Aorta (tissue), 5 donors: ENCODE data around the gene CACNA1D. TPM values are rescaled to one million over a fixed set of nuclear protein-coding genes. Genes with fewer than 3 reads are reported as not detected.
"Not testable (repeated sequence)": the region's sequence is repeated elsewhere in the genome, so short reads cannot be mapped to it uniquely, and the experiment has no call there.

Experiments used
- ATAC-seq: fragments of 200-7000 bp; cut with Tn5 transposase; one replicate; pipeline ENCODE4 v1.9.1; 2022; ENCODE audit warnings: moderate library complexity; ENCODE audit not compliant: low FRiP score
- DNase-seq, 2 donors: peaks; one replicate each; pipeline ENCODE4 v3.0.0-alpha.2; 2020
- H3K27ac ChIP-seq, 2 donors: one replicate each; pipeline ENCODE4 v1.5.1; 2013; ENCODE audit warnings: low read length in 2 of 2, mild to moderate bottlenecking in 2 of 2, moderate library complexity in 2 of 2, control low read depth in 1 of 2, inconsistent platforms in 1 of 2, low read depth in 1 of 2
- H3K27me3 ChIP-seq, 2 donors: one replicate each; pipeline ENCODE4 v1.6.1; 2013; ENCODE audit warnings: control low read depth in 1 of 2, low read length in 1 of 2, mild to moderate bottlenecking in 1 of 2, moderate library complexity in 1 of 2; ENCODE audit not compliant: insufficient read depth in 2 of 2, control insufficient read depth in 1 of 2
- H3K36me3 ChIP-seq, 2 donors: one replicate each; pipeline ENCODE4 v1.6.1; 2013; ENCODE audit warnings: control low read depth in 1 of 2, low read length in 1 of 2, mild to moderate bottlenecking in 1 of 2; ENCODE audit not compliant: insufficient read depth in 2 of 2, control insufficient read depth in 1 of 2
- H3K4me1 ChIP-seq, 2 donors: one replicate each; pipeline ENCODE4 v1.6.1; 2013; ENCODE audit warnings: low read length in 2 of 2, control low read depth in 1 of 2, mild to moderate bottlenecking in 1 of 2, moderate library complexity in 1 of 2; ENCODE audit not compliant: insufficient read depth in 2 of 2, control insufficient read depth in 1 of 2
- H3K4me3 ChIP-seq, 2 donors: one replicate each; pipeline ENCODE4 v1.5.1; 2013; ENCODE audit warnings: low read length in 2 of 2, control low read depth in 1 of 2, mild to moderate bottlenecking in 1 of 2
- H3K9me3 ChIP-seq: one replicate; pipeline ENCODE4 v1.6.1; 2013; ENCODE audit warnings: mild to moderate bottlenecking, low read length; ENCODE audit not compliant: control insufficient read depth
- WGBS, 2 donors: extraction: QIAGEN DNeasy Blood & Tissue Kit; methylation state at CpG; one replicate each; pipeline ENCODE4 v1.1.7; 2013; 5-methylcytosine and 5-hydroxymethylcytosine counted together
- intact Hi-C, 2 donors: fragments of 100-400 bp; cut with DNase I; formaldehyde crosslinking; loops; one replicate each; pipeline versions ENCODE4 v1.14.2 to v1.15.0; 2022
- polyA plus RNA-seq, 2 donors: library from polyadenylated mRNA; stranded (reverse); fragments of 200-250 nt; gene quantifications; one replicate each; pipeline ENCODE4 v1.2.3, GENCODE V29; 2013
- total RNA-seq, 2 donors: library from RNA; stranded (reverse); fragmentation: NEBNext Ultra II Directional; extraction: Animal tissue kit (Norgen Biotek cat#: 25700); gene quantifications; one replicate each; pipeline ENCODE4 v1.2.1, GENCODE V29; 2021
- donor health status: healthy with polysubstance abuse.
- donor health status: Bipolar disorder and iron deficiency.
- donor health status: DM: no; HTN: no; CAD: no.
- donor health status: DM: no; HTN: no; CAD: no.
- donor health status: DM: yes; HTN: yes; CAD: no.

CACNA1D gene
- total and polyA plus RNA-seq, 4 donors: 0.25 to 7.4 (median 0.78) TPM; not detected in 1

- no peak overlapping the region for H3K4me3 ChIP-seq
- no peak for DNase-seq
- no peak overlapping the region for H3K27ac ChIP-seq
- no peak for ATAC-seq
- intact Hi-C loops: no loop called here
- H3K4me1 ChIP-seq: no peaks in the 10 kb centered on the region
- H3K9me3 ChIP-seq: no peaks in the 10 kb centered on the region
- H3K36me3 ChIP-seq: no peaks in the 10 kb centered on the region
- no peaks in the 10 kb centered on the region for H3K27me3 ChIP-seq
- 42 to 54% methylated on average over 10 of the region's 10 CpGs for whole genome bisulfite sequencing, 2 donors
Measured at GRCh38 chr3:53628536-53629401, 134.4 kb downstream of the CACNA1D start.

- ATAC-seq (no peak), DNase-seq (no peak)
- H3K4me3 ChIP-seq: no peak overlapping the region
- no peak overlapping the region for H3K27ac ChIP-seq
- WGBS, 2 donors: 58 to 77% methylated on average over 2 of the region's 2 CpGs
- H3K4me1 ChIP-seq: no peaks in the 10 kb centered on the region
- H3K36me3 ChIP-seq: no peaks in the 10 kb centered on the region
- H3K9me3 ChIP-seq: no peaks in the 10 kb centered on the region
- intact Hi-C loops: no loop called here
- no peaks in the 10 kb centered on the region for H3K27me3 ChIP-seq
Measured at GRCh38 chr3:53629402-53629723, 135.0 kb downstream of the CACNA1D start.

- H3K4me3 ChIP-seq: no peak overlapping the region
- intact Hi-C loops: no loop called here
- no peaks in the 10 kb centered on the region for H3K27me3 ChIP-seq
- 51 to 59% methylated on average over 3 of the region's 3 CpGs for WGBS, 2 donors
- no peaks in the 10 kb centered on the region for H3K36me3 ChIP-seq
- H3K9me3 ChIP-seq: no peaks in the 10 kb centered on the region
- H3K4me1 ChIP-seq: no peaks in the 10 kb centered on the region
- ATAC-seq (no peak), DNase-seq (no peak)
- H3K27ac ChIP-seq: no peak overlapping the region
Measured at GRCh38 chr3:53630547-53630946, 136.1 kb downstream of the CACNA1D start.

- Histone ChIP-seq H3K36me3 (no peaks in the 10 kb centered on the region), H3K27me3 (no peaks in the 10 kb centered on the region), H3K4me3 (no peak overlapping the region), H3K27ac (no peak overlapping the region), H3K4me1 (no peaks in the 10 kb centered on the region), H3K9me3 (no peaks in the 10 kb centered on the region)
- DNase-seq (no peak), ATAC-seq (no peak)
- intact Hi-C loops: no loop called here
- 79 to 88% methylated on average over 9 of the region's 9 CpGs for WGBS, 2 donors
Measured at GRCh38 chr3:53633197-53633787, 138.9 kb downstream of the CACNA1D start.

GRCh38 chr3:53635041-53635440 lies 140.6 kb downstream of the CACNA1D start:
- H3K36me3 ChIP-seq: no peaks in the 10 kb centered on the region
- ATAC-seq: peak; percentile 46
- DNase-seq: no peak
- H3K9me3 ChIP-seq: no peaks in the 10 kb centered on the region
- no peaks in the 10 kb centered on the region for H3K27me3 ChIP-seq
- intact Hi-C loops: no loop called here
- no peaks in the 10 kb centered on the region for H3K4me1 ChIP-seq
- 84 to 93% methylated on average over 3 of the region's 3 CpGs for WGBS, 2 donors
- H3K4me3 ChIP-seq: no peak overlapping the region
- H3K27ac ChIP-seq: no peak overlapping the region

GRCh38 chr3:53638806-53639205 lies 144.4 kb downstream of the CACNA1D start:
- H3K36me3 ChIP-seq, DNase-seq, H3K4me1 ChIP-seq, H3K27ac ChIP-seq, H3K9me3 ChIP-seq, ATAC-seq, H3K4me3 ChIP-seq, H3K27me3 ChIP-seq, intact Hi-C loops: not testable (repeated sequence)
- WGBS, 2 donors: 69 to 73% methylated on average over 4 of the region's 4 CpGs

- no peak for ATAC-seq
- intact Hi-C loops: no loop called here
- WGBS, 2 donors: 85 to 89% methylated on average over 5 of the region's 5 CpGs
- Histone ChIP-seq H3K36me3 (no peaks in the 10 kb centered on the region), H3K4me1 (no peaks in the 10 kb centered on the region), H3K27ac (no peak overlapping the region), H3K4me3 (no peak overlapping the region), H3K9me3 (no peaks in the 10 kb centered on the region), H3K27me3 (no peaks in the 10 kb centered on the region)
- DNase-seq: no peak
Measured at GRCh38 chr3:53641397-53641796, 147.0 kb downstream of the CACNA1D start.

GRCh38 chr3:53642211-53642610 lies 147.8 kb downstream of the CACNA1D start:
- WGBS, 2 donors: 78 to 88% methylated on average over 4 of the region's 4 CpGs
- no peaks in the 10 kb centered on the region for H3K4me1 ChIP-seq
- no peaks in the 10 kb centered on the region for H3K9me3 ChIP-seq
- ATAC-seq (no peak), DNase-seq (no peak)
- H3K27me3 ChIP-seq: no peaks in the 10 kb centered on the region
- H3K27ac ChIP-seq: no peak overlapping the region
- intact Hi-C loops: no loop called here
- H3K4me3 ChIP-seq: no peak overlapping the region
- H3K36me3 ChIP-seq: no peaks in the 10 kb centered on the region

- ATAC-seq: no peak
- intact Hi-C loops: no loop called here
- Histone ChIP-seq H3K36me3 (no peaks in the 10 kb centered on the region), H3K27ac (no peak overlapping the region), H3K4me1 (no peaks in the 10 kb centered on the region), H3K27me3 (no peaks in the 10 kb centered on the region), H3K4me3 (no peak overlapping the region), H3K9me3 (no peaks in the 10 kb centered on the region)
- no peak for DNase-seq
- WGBS, 2 donors: 76 to 78% methylated on average over 4 of the region's 4 CpGs
Measured at GRCh38 chr3:53643757-53644156, 149.3 kb downstream of the CACNA1D start.
